GM11168 (cell line): Measurements from ENCODE around the gene CEP112.
"Not testable (repeated sequence)": the region's sequence is repeated elsewhere in the genome, so short reads cannot be mapped to it uniquely, and the experiment has no call there.

Experiments used
- in situ Hi-C: fragments of 300-500 bp; cut with MboI; formaldehyde crosslinking; loops from one replicate; pipeline ENCODE4 v1.12.0; 2022; ENCODE audit warnings: low sequenced_read_pairs; ENCODE audit not compliant: unreplicated experiment

CEP112 gene

DNA sequence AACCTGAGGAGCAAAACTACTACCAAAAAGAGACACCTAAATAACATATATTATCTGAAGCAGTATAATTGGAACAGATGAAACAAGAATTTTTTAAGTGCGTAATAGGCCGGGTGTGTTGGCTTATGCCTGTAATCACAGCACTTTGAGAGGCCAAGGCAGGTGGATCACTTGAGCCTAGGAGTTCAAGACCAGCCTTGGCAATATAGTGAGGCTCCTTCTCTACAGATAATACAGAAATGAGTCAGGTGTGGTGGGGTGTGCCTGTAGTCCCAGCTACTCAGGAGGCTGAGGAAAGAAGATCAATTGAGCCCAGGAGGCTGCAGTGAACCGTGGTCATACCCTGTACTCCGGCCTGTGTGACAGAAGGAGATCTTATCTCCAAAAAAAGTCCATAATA, 336.3 kb downstream of the CEP112 start:
- in situ Hi-C loops = no loop called here

DNA sequence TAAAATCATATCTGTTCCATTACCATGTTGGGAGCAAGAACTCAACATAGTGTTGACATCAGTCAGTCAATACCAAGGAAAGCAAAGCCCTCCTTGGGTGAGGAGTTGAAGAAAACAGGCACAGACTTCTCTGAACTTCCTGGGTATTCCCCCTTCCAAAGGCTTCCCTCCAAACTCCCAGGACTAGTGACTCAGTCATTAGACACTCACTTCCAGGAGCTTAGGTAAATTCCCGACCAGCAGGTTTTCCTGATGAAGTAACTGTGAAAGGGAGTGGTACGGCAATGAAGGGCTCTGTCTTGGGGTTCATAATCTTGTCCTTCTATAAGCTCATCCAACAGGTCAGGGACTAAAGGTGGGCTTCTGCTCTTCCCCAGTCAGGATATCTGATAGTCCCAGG, 336.7 kb downstream of the CEP112 start:
- in situ Hi-C loops = no loop called here

DNA sequence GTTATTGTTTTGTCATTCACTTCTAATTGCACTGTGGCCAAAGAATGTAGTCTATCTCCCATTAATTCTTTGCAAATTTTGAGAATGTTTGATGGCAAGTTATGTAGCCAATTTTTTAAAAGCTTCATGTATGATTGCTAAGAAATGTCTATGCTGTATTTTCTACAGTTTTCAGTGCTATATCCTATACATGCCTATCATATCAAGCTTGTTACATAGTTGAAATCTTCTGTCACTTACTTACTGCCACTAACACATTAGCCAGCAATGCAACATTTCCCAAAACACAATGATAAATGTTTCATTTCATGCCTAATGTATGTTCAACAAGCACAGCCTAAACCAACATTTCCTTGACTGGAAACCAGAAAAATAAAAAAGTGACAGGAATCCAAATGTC, 338.1 kb downstream of the CEP112 start:
- in situ Hi-C loops = no loop called here

DNA sequence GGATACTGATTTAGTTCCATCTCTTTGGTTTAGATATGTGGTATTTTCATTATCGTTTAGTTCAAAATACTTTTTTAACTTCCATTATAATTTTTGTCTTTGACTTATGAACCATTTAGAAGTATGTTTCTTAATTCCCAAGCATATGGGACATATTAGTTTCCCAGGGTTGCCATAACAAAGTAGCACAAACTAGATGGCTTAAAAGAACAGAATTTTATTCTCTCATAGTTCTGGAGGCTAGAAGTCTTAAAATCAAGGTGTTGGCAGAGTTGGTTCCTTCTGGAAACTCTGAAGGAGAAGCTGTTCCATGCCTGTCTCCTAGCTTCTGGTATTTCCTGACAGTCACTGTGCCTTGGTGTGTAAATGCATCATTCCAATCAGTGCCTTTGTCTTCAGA, 339.0 kb downstream of the CEP112 start:
- in situ Hi-C loops = no loop called here

DNA sequence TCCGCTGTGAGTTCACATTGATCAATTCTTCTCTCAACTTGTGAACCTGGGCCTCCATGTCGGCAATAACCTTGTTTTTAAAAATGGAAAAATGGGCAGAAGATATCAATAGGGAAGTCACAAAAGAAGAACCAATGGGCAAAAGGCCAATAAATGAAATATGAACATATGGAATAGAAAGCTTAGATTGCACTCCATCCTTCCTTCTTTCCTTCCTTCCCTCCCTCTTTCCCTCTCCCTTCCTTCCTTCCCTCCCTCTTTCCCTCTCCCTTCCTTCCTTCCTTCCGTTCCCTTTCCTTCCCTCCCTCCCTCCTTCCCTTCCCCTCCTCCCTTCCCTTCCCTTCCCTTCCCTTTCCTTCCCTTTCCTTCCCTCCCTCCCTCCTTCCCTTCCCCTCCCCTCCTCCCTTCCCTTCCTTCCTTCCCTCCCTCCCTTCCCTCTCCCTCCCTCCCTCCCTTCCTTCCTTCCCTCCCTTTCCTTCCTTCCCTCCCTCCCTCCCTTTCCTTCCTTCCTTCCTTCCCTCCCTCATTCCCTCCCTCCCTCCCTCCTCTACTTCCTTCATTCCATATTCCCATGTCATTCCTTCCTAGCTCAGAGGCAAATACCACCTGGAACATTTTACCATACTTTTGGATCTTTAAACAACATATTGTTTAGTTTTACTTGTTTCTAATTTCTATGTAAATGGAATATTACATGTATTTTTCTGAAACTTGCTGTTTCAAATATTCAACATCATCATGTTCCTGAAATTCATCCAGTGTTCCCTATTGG, 339.8 kb downstream of the CEP112 start:
- in situ Hi-C loops = no loop called here

DNA sequence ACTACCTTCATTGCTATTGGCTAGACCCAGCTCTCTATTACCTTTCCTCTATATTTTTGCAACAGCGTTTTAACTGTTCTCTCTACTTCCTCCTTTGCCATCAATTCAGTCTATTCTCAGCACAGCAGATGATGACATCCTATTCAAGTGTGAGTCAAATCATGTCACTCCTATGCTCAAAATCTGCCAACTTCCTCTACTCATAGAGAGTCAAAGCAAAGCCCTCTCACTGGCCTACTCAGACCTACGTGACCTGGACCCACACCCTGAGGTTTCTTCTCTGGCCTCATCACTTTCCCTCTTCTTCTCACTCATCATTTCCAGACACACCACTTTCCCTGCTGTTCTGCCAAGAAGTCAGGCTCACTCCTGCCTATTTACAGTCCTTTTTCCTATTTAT, 341.4 kb downstream of the CEP112 start:
- in situ Hi-C loops = no loop called here

DNA sequence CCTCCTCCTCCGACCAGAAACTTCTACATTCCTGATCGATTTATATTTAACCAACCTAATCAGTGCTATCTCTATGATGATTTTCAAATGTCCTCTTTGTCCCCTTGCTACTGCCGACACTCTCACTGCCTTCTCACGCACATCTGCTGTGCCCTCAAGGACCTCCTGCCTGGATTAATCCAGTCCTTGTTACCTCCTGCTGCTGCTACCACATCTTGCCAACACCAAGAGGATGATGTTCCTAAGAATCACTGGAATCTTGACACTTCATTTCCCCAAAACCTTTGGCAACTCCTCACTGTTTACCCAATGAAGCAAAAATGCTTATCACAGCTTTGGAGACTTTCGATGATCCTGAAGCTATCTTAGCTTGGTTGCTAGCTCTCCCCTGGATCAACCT, 343.2 kb downstream of the CEP112 start:
- in situ Hi-C loops = no loop called here

DNA sequence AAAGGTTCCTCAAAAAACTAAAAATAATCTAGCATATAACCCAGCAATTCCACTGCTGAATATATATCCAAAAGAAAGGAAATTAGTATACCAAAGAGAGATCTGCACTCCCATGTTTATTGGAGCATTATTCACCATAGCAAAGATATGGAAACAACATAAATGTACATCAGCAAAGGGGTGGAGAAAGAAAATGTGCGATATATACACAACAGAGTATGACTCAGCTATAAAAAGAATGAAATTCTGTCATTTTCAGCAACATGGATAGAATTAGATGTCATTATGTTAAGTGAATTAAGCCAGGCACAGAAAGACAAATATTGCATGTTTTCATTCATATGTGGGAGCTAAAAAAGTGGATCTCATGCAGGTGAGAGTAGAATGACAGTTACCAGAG, 350.8 kb downstream of the CEP112 start:
- in situ Hi-C loops = no loop called here

DNA sequence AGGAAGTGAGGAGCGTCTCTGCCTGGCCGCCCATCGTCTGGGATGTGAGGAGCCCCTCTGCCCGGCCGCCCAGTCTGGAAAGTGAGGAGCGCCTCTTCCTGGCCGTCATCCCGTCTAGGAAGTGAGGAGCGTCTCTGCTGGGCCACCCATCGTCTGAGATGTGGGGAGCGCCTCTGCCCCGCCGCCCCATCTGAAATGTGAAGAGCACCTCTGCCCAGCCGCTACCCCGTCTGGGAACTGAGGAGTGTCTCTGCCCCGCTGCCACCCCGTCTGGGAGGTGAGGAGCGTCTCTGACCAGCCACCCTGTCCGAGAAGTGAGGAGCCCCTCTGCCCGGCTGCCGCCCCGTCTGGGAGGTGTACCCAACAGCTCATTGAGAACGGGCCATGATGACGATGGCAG, 354.7 kb downstream of the CEP112 start:
- in situ Hi-C loops = not testable (repeated sequence)

DNA sequence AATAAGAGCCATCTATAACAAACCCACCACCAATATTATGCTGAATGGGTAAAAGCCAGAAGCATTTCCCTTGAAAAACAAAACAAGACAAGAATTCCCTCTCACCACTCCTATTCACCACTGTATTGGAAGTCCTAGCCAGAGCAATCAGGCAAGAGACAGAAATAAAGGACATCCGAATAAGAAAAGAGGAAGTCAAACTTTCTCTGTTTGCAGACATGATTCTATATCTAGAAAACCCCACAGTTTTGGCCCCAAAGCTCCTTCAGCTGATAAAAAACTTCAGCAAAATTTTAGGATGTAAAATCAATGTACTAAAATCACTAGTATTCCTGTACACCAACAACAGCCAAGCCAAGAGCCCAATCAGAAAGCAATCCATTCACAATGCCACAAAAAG, 358.7 kb downstream of the CEP112 start:
- in situ Hi-C loops = no loop called here

DNA sequence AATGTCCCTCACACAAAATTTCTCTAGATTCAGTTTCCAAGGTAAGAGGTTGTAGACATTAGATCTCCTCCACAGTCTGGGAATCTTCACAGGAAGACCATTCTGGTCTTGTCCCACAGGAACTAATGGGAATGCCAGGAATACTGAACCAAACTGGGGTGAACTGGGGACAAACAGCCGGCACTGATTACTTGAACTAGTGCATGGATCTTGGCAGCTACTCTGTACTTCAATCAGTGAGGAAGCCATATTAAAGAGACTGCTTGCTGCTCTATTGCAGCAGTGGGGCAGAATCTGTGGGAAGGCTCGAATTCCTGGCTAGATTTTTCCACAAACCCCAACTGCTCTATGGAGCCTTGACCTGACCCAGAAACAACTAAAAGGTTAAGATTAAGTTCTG, 361.6 kb downstream of the CEP112 start:
- in situ Hi-C loops = no loop called here

DNA sequence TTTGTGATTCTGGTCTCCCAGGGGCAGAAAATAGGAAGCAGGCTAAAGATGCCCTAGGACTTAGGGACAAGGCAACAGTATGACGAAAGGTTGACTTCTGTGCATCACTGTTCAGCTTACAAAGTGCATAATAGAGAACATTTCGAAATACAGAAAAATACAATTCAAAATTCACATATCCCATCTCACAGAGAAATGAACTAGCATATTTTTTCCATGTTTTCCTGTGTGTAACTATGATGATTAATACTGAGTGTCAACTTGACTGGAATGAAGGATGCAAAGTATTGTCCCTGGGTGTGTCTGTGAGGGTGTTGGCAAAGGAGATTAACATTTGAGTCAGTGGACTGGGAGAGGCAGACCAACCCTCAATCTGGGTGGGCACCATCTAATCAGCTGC, 365.4 kb downstream of the CEP112 start:
- in situ Hi-C loops = not testable (repeated sequence)

DNA sequence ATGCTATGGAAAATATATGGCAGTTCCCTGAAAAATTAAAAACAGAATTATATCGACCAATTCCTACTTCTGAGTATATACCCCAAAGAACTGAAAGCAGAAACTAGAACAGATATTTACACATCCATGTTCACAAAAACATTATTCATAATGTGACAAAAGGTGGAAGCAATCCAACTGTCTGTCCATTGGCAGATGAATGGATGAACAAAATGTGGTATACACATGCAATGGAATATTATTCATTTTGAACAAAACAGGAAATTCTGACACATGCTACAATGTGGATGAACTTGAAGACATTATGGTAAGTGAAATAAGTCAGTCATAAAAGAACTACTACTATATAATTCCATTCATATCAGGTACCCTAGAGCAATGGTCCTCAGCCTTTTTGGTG, 367.0 kb downstream of the CEP112 start:
- in situ Hi-C loops = no loop called here

DNA sequence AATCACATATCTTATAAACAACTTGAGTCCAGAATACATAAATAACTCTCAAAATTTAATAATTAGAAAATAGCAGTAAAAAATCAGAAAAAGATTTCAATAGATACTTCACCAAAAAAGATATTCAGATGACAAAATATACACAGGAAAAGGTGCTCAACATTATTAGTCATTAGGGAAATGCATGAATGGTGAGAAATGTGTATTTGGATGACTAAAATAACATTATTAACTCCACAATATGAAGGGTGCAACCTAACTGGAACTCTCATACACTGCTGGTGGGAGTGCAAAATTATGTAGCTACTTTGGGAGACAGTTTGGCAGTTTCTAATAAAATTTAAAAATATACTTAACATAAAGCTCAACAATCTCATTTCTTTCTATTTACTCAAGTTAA, 368.2 kb downstream of the CEP112 start:
- in situ Hi-C loops = no loop called here

DNA sequence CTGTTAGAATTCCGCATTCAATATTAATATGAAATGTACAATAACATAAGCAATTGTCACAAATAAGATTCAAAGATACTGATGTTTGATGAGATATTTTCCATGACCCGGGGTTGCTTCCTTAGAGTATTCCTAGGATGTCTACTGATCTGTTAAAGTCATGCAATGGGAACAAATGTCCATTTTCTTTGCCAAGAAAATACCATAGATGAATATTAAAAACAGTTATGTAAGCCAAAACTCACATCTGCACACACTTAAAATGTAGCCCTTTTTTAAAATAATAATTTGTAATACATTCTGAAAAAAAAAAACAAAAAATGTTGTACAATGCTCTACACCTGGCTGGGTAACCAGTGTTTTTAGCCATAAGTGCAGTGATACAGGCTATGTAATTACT, 371.1 kb downstream of the CEP112 start:
- in situ Hi-C loops = no loop called here

DNA sequence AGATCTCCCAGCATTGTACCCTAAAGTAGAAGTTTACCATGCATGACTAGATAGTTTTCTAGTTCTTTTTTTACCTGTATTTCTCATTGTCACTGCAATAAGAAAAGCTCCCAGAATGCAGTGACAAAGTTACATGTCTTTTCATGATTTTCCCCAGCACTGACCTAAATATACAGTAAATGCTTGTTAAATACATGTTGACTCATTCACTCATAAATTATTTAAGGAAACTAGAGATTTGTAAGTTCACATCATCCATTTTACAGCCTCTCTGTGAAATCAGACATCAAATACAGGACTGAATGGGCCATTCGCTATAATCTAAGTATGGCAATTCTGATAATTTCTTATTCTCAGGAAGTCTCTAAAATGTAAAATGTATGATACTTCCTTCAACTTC, 371.6 kb downstream of the CEP112 start:
- in situ Hi-C loops = no loop called here

DNA sequence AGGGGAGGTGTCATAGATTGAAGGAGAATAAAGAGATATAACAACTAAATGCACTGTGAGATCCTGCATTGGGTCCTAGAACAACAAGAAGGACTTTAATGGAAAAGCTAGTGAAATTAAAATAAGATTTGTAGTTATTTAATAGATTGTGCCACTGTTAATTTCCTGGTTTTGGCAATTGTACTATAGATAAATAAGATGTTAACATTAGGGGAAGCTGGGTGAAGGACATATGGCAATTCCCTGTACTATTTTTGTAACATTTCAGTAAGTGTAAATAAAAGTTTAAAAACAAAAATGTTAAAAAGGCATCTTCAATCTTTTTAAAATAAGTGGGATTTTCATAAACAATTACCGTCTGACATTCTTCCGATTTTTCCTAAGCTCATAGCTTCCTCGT, 372.1 kb downstream of the CEP112 start:
- in situ Hi-C loops = no loop called here

DNA sequence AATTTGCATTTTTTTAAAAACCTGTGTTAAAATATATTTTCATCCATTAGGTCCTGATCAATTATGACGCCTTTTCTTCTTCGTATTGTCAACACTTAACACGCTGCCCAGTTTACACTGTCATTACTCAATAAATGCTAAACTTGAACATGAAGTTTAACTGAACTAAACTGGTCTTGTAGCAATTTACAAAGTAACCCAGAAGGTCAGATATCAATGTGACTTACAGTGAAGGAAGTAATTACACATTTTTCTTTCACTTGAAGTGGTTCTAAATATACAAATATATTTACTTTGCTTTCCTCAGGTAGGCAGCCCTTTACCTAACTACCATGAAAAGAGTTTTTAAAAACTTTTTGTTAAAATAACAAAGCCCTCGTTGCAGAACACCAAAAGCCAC, 374.0 kb downstream of the CEP112 start:
- in situ Hi-C loops = no loop called here

DNA sequence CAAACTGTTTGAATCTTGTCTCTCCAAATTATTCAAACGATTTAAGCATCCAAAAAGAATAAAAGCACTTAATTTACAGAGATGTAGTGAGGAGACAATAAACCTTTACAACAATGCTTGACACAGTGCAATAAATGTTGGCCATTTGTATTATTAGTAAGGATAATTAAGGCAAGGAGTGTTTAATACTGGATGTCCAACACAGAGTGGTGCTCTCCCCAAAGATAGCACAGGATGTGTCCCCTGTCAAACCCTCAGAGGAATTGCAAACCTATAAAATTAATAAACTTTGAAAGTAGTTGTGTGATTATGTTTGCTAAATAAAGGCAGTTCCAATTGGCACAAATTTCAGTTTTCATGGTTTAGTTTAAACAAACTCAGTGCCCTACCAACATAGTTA, 377.5 kb downstream of the CEP112 start:
- in situ Hi-C loops = no loop called here

DNA sequence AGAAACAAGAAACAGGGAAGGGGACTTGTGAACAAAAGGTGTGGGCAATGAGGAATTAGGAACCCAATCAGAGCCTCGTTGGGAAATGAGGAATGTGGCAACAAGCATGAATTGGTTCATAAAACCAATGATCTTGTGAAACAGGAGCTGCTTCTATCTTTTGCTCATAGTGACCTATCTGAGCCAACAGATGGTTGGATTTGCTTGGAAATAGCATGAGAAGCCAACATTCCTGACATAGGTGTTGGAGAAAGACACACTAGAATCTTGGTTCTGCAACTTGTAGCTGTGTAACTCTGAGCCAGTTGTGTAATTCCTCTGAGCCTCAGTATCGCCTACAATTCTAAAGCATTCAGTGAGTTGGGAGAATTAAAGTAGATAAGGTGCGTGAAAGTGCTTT, 378.6 kb downstream of the CEP112 start:
- in situ Hi-C loops = no loop called here

DNA sequence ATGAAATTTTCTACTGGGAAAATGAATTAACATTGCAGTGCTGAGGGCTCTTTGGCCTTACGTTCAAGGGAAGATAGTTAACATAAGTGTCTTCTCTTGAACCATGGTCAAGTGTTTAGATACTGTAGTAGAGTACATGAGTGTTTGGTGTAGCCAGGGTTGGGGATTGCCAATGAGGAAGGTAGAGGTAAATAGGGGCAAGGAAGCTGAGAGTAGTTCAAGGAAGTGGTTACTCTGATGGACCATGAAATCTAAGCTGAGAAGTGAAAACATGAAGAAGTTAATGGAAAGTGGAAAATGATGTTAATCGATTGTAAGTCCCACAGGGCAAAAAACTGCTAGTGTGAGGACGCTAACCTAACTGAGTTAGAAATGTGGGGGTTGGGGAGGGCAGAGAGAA, 380.9 kb downstream of the CEP112 start:
- in situ Hi-C loops = no loop called here

DNA sequence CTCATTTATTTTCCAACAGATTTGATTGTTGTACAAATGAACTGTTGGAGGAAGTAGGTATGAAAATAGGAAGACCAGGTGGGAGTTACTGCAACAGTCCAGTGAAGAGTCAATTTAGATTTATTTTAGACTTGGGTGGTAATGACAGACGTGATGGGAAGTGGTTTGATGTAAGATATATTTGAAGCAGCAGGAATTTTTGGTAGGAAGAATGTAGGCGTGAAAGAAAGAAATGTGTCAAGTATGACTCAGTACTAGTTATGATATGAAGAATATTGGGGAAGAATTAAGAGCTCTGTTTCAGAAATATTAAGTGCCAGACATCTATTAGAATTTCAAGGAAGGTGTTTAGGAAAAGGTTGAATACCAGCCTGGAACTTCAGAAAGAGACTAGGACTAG, 382.6 kb downstream of the CEP112 start:
- in situ Hi-C loops = no loop called here

DNA sequence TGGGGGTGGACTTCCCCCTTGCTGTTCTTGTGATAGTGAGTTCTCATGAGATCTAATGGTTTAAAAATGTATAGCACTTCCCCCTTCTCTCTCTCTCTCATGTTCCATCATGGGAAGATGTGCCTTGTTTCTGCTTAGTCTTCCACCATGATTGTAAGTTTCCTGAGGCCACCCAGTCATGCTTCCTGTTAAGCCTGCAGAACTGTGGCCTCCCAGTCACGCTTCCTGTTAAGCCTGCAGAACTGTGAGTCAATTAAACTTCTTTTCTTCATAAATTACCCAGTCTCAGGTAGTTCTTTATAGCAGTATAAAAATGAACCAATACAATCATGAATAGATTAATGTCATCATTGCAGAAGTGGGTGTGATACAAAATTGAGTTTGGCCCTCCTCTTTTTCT, 383.4 kb downstream of the CEP112 start:
- in situ Hi-C loops = not testable (repeated sequence)
